Measurements from ENCODE around the gene TSPAN2. TPM values are rescaled to one million over a fixed set of nuclear protein-coding genes. Genes with fewer than 3 reads are reported as not detected.

Gene TSPAN2
- total and polyA plus RNA-seq, 2 of the 4 experiments (the other 2 are of a cell fraction), result 0.18 to 0.60 TPM

DNA sequence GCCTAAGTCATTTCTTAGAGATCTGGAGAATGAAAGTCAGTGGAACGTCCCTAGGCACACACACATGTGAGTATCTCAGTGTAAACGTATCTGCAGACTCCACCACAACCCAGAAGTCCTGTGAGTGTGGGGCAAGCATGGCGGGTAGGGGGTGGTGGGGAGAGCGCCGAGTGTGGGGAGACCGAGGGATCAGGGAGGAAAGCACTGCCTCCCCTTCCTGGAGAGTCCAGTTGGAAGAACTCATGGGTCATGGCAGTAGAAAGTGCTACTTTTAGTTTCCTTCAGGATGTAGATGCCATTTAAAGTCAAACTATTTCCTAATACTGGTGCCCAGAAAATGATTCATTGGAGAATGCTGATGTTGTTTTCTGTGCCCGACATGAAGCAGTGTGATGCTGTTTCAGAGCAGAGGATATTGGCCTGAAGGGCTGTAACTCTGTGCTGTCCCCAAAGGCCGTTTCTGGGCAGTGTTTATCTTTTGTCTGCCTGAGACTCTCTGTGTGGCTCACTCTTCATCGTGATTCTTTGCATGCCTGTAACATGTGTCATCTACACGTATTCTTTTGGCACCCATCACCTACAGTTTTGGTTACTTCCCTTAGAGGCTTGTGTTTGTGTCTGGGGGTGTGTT is 45.7 kb upstream of the TSPAN2 start:
- ChIA-PET CTCF (interaction anchor here (1.0 to 1.9 kb wide), 4 partner anchors 45 to 460 kb away, joined by 4 to 5 read pairs (median 4); no protein-coding TSS in a partner anchor), POLR2A (ENCODE audit: unreplicated experiment) (no interaction called here)
- intact Hi-C loops (cut with micrococcal nuclease) (loop anchor here (5.0 kb wide), 1 partner anchor 637 kb away; no protein-coding TSS in a partner anchor), dilution Hi-C loops (cut with HindIII; ENCODE audit: low sequenced_read_pairs, unreplicated experiment) (loop anchor here (25.0 kb wide), 1 partner anchor 452 kb away; no protein-coding TSS in a partner anchor), in situ Hi-C loops (cut with MboI; ENCODE audit: low sequenced_read_pairs) (loop anchor here (5.0 kb wide), 2 partner anchors 332 to 462 kb away; no protein-coding TSS in a partner anchor)
- H3K36me3 ChIP-seq (ENCODE audit: control insufficient read depth, insufficient read depth, low read length), result no peaks in the 10 kb centered on the region
- H3K4me2 ChIP-seq (ENCODE audit: low read depth, low read length), result peak overlapping the region; percentile 21; the same call in 1 of the 2 replicates
- ATAC-seq (ENCODE audit: low read depth) (peak; percentile 79), DNase-seq (peak; percentile 82)
- H2BK15ac ChIP-seq (ENCODE audit: low read depth, low read length), result peak overlapping the region; percentile 79; the same call in 2 of the 3 replicates
- peak overlapping the region; percentile 90 for H2BK120ac ChIP-seq (ENCODE audit: low read depth, low read length)
- H3K4me1 ChIP-seq (ENCODE audit: control insufficient read depth, insufficient read depth, low read length), result peaks cover 9% of the 10 kb centered on the region
- peak overlapping the region; percentile 48 to 75 for H4K8ac ChIP-seq (ENCODE audit: low read depth in 2 of 2, low read length in 2 of 2)
- H3K27me3 ChIP-seq (ENCODE audit: control insufficient read depth, insufficient read depth, low read length), result no peaks in the 10 kb centered on the region
- H3K9ac ChIP-seq (ENCODE audit: low read depth, low read length), result no peak overlapping the region; the same call in 1 of the 2 replicates
- H3K27ac ChIP-seq (ENCODE audit: insufficient read depth, low read length), result peak overlapping the region; percentile 65
- peak overlapping the region; percentile 92 for H3K4ac ChIP-seq (ENCODE audit: low read depth, low read length)
- peak overlapping the region; percentile 72 for H3K14ac ChIP-seq (replicated peaks; ENCODE audit: low read depth, low read length)
- no TSS peak for BruUV-seq (replicated peaks)
- peak overlapping the region; percentile 88 for H2BK5ac ChIP-seq (ENCODE audit: low read depth, low read length, poor library complexity, severe bottlenecking)
- H2AFZ ChIP-seq (replicated peaks; ENCODE audit: low read length, poor library complexity), result peak overlapping the region; percentile 75
- peak overlapping the region; percentile 86 for H4K91ac ChIP-seq (ENCODE audit: insufficient read depth, low read depth, low read length)
- peak overlapping the region; percentile 11 for H2AK9ac ChIP-seq (replicated peaks; ENCODE audit: low read depth, low read length, poor library complexity)
- H3K23ac ChIP-seq (ENCODE audit: low read depth, low read length), result peak overlapping the region; percentile 64
- H3K9me3 ChIP-seq (ENCODE audit: control insufficient read depth, insufficient read depth, low read length), result no peaks in the 10 kb centered on the region
- no peaks in the 10 kb centered on the region for H3K79me1 ChIP-seq (ENCODE audit: low read depth in 1 of 2, low read length in 2 of 2)
- no peak overlapping the region for H3K4me3 ChIP-seq (ENCODE audit: insufficient read depth, low read depth, low read length)
- H3K9me1 ChIP-seq (ENCODE audit: insufficient read depth, low read length), result peaks cover 19% of the 10 kb centered on the region
- H4K20me1 ChIP-seq (ENCODE audit: insufficient read depth, low read length), result no peaks in the 10 kb centered on the region
- peak overlapping the region; percentile 71 for H3K56ac ChIP-seq (ENCODE audit: extremely low read depth, insufficient read depth, low read length)
- H2AK5ac ChIP-seq (ENCODE audit: low read depth, low read length), result peak overlapping the region; percentile 93
- H4K5ac ChIP-seq (ENCODE audit: low read depth, low read length), result peak overlapping the region; percentile 23; the same call in 1 of the 2 replicates
- WGBS, 2 experiments (ENCODE audit: extremely low coverage in 2 of 2, insufficient read length in 1 of 2), result no CpG with 5 or more reads among the region's 10 CpGs
- H3K18ac ChIP-seq (ENCODE audit: low read depth, low read length), result peak overlapping the region; percentile 65
- H2BK20ac ChIP-seq (ENCODE audit: low read depth, low read length), result peak overlapping the region; percentile 94
- TF ChIP-seq FOS (IDR thresholded peaks at IDR 0.05; ENCODE audit: low read depth, low read length) (no peak; the same call in 1 of the 2 replicates), RAD21 (IDR thresholded peaks at IDR 0.05; ENCODE audit: low read length) (peak; percentile 30), CHD1 (IDR thresholded peaks at IDR 0.05; ENCODE audit: low read depth, low read length) (no peak), BHLHE40 (IDR thresholded peaks at IDR 0.05; ENCODE audit: low read depth, low read length) (peak; percentile 31; the same call in 1 of the 2 replicates), MAZ (IDR thresholded peaks at IDR 0.05; ENCODE audit: borderline replicate concordance, low read depth, low read length) (no peak), POLR2A (IDR thresholded peaks at IDR 0.05; ENCODE audit: low read depth, low read length) (0 out of 2 replicates have a peak, but pooled peaks have one; percentile 29), MXI1 (IDR thresholded peaks at IDR 0.05; ENCODE audit: borderline replicate concordance, low read depth, low read length) (no peak), CEBPB (IDR thresholded peaks at IDR 0.05; ENCODE audit: low read depth, low read length) (peak; percentile 69), RFX5 (IDR thresholded peaks at IDR 0.05; ENCODE audit: low read depth, low read length) (no peak), RCOR1 (IDR thresholded peaks at IDR 0.05; ENCODE audit: insufficient replicate concordance, low read length) (no peak), NFE2L2 (IDR thresholded peaks at IDR 0.05; ENCODE audit: low read depth, low read length) (0 out of 2 replicates have a peak, but pooled peaks have one; percentile 1), SMC3 (IDR thresholded peaks at IDR 0.05; ENCODE audit: low read depth, low read length) (peak; percentile 16; the same call in 1 of the 2 replicates), MAFK (IDR thresholded peaks at IDR 0.05; ENCODE audit: low read depth, low read length) (peak; percentile 26; the same call in 1 of the 2 replicates)
- TF ChIP-seq, protein P1, sequence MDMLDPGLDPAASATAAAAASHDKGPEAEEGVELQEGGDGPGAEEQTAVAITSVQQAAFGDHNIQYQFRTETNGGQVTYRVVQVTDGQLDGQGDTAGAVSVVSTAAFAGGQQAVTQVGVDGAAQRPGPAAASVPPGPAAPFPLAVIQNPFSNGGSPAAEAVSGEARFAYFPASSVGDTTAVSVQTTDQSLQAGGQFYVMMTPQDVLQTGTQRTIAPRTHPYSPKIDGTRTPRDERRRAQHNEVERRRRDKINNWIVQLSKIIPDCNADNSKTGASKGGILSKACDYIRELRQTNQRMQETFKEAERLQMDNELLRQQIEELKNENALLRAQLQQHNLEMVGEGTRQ (IDR thresholded peaks at IDR 0.05; ENCODE audit: low read depth, low read length), result no peak
- TF ChIP-seq, protein P2, sequence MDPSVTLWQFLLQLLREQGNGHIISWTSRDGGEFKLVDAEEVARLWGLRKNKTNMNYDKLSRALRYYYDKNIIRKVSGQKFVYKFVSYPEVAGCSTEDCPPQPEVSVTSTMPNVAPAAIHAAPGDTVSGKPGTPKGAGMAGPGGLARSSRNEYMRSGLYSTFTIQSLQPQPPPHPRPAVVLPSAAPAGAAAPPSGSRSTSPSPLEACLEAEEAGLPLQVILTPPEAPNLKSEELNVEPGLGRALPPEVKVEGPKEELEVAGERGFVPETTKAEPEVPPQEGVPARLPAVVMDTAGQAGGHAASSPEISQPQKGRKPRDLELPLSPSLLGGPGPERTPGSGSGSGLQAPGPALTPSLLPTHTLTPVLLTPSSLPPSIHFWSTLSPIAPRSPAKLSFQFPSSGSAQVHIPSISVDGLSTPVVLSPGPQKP (IDR thresholded peaks at IDR 0.05; ENCODE audit: borderline replicate concordance, low read depth, low read length), result no peak

Measured in IMR-90 (cell line).